Stimulated activated naive CD8-positive, alpha-beta T cell treated with anti-CD3 and anti-CD28 coated beads, Interleukin-15, Interleukin-2, amounts not matched to agents 100 ng/mL and 50 ng/mL, for 24 hours (primary cell): ENCODE data around the gene YWHAB.

Experiments
- H3K27ac Mint-ChIP-seq: one replicate; pipeline ENCODE4 v1.8.0; 2021; ENCODE audit warnings: mild to moderate bottlenecking, mixed read lengths
- H3K27me3 Mint-ChIP-seq: one replicate; pipeline ENCODE4 v1.8.0; 2021; ENCODE audit warnings: mixed read lengths
- H3K36me3 Mint-ChIP-seq: one replicate; pipeline ENCODE4 v1.8.0; 2021; ENCODE audit warnings: low read depth, mixed read lengths
- H3K4me1 Mint-ChIP-seq: one replicate; pipeline ENCODE4 v1.8.0; 2021; ENCODE audit warnings: low read depth, mixed read lengths
- H3K4me3 Mint-ChIP-seq: one replicate; pipeline ENCODE4 v1.8.0; 2021; ENCODE audit warnings: mild to moderate bottlenecking, mixed read lengths
- H3K9me3 Mint-ChIP-seq: one replicate; pipeline ENCODE4 v1.8.0; 2021; ENCODE audit warnings: mixed read lengths

The YWHAB gene

DNA sequence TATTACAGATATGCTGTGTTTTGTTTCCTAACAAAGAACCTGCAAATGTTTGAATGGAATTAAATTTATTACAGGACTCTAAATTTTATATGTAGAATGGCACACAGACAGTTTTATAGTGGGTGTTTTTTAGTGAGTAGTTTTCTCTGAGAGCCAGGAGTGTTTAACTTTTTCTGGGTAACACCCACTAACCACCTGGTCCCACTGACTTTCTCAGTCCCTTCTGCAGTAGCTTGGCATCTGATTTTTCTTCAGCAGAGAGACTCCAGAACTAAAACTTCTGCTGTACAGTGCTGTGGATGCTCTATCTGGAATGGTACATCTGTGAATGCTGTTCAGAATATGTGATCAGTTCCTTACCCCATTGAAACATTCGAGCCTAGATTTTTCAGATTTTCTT lies 6.3 kb downstream of the YWHAB start:
- H3K4me3 Mint-ChIP-seq = peak overlapping the region; percentile 6
- H3K4me1 Mint-ChIP-seq = peaks cover 93% of the 10 kb centered on the region

DNA sequence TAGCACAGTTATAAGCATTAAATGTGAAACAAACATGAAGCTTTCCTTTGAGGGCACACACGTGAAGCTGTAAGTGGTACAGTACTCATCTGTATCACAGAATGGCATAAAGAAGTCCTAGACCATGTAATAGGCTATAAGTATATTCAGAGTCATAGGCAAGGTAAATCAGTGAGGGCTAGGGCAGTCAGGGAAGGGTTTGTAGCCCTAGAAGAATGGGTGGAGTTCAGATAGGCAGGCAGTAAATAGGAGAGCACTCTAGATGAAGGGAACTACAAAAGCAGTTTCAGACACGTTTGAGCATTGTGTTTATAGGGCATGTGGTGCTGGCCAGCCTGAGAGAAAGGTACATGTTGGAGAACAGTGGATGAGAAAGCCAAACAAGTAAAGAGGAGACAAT lies 9.5 kb downstream of the YWHAB start:
- peaks cover 90% of the 10 kb centered on the region for H3K4me1 Mint-ChIP-seq
- peaks cover 46% of the 10 kb centered on the region for H3K36me3 Mint-ChIP-seq
- no peaks in the 10 kb centered on the region for H3K9me3 Mint-ChIP-seq
- H3K4me3 Mint-ChIP-seq = no peak overlapping the region
- H3K27me3 Mint-ChIP-seq = no peaks in the 10 kb centered on the region
- H3K27ac Mint-ChIP-seq = peak overlapping the region; percentile 1

More for the DNA sequence above, 6.3 kb downstream of the YWHAB start:
- Mint-ChIP-seq H3K9me3 (no peaks in the 10 kb centered on the region), H3K27ac (peak overlapping the region; percentile 73), H3K36me3 (peaks cover 50% of the 10 kb centered on the region), H3K27me3 (no peaks in the 10 kb centered on the region)

DNA sequence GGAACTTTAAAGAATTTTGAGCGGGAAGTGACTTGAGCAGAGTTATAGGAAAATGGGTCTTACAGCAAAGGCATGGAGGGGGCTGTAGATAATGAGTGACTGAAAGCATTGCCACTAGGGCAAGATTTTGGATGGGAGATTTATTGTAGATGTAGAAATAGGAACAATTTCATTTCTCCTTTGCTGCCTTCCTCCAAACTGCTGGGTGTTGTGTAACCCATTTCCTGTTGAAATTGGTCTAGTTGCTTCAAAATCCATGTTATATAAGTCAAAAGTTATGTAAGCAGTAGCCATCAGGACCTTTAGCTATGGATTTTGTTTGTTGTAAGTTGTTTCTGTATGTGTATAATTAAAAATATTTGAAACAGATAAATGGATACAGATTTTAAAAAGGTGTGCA lies 11.1 kb downstream of the YWHAB start:
- Mint-ChIP-seq H3K27ac (no peak overlapping the region), H3K36me3 (peaks cover 56% of the 10 kb centered on the region), H3K4me3 (no peak overlapping the region)

DNA sequence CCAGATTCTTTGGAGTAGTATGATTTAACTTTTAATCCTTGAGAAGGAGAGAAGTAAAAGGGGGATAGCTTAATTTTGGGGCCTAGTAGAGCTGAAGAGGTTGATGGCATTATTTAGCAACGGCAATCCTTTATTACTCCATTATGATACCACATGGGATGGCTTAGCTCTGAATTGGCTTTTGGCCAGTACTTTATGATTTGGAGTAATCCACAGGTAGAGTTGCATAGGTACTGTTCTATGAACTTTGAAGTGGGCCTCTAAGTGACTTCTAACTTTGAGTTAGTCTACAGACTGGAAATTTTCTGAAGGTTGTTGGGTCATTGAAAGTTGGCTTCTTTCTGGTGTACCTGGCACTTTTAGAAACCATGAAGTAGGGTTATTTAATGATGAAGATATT lies 11.6 kb downstream of the YWHAB start:
- no peaks in the 10 kb centered on the region for H3K27me3 Mint-ChIP-seq
- H3K36me3 Mint-ChIP-seq = peaks cover 53% of the 10 kb centered on the region
- H3K27ac Mint-ChIP-seq = peak overlapping the region; percentile 17
- no peak overlapping the region for H3K4me3 Mint-ChIP-seq
- H3K9me3 Mint-ChIP-seq = no peaks in the 10 kb centered on the region
- peaks cover 87% of the 10 kb centered on the region for H3K4me1 Mint-ChIP-seq

More for the DNA sequence above, 11.1 kb downstream of the YWHAB start:
- Mint-ChIP-seq H3K27me3 (no peaks in the 10 kb centered on the region), H3K4me1 (peaks cover 92% of the 10 kb centered on the region), H3K9me3 (no peaks in the 10 kb centered on the region)

DNA sequence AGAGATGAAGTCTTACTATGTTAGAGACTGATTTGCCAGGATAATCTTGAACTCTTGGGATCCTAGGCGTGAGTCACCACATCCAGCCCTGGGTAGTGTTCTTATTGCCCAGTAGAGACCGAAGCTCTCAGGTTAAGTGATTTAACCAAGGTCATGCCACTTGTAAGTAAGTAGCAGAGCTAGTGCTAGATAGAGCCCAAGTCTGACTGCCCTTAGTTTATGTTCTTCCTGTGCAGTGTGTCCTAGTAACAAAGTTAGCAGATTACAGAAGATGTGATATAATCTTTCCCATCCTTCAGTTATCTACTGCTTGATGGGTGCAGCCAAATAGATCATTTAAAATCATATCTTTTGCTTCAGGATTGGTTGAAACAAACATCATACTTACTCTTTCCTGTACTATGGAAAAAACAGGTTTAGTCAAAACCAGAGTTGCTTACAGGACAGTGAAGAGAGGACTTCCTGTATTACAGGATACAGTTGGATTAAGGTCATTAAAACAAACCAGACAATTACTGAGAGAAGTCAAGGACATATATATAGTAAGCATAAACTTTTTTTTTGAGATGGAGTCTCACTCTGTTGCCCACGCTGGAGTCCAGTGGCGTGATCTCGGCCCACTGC lies 14.8 kb downstream of the YWHAB start:
- peak overlapping the region; percentile 23 for H3K4me3 Mint-ChIP-seq
- H3K36me3 Mint-ChIP-seq = peaks cover 60% of the 10 kb centered on the region
- peak overlapping the region; percentile 90 for H3K27ac Mint-ChIP-seq
- H3K27me3 Mint-ChIP-seq = no peaks in the 10 kb centered on the region
- peaks cover 57% of the 10 kb centered on the region for H3K4me1 Mint-ChIP-seq
- H3K9me3 Mint-ChIP-seq = no peaks in the 10 kb centered on the region

DNA sequence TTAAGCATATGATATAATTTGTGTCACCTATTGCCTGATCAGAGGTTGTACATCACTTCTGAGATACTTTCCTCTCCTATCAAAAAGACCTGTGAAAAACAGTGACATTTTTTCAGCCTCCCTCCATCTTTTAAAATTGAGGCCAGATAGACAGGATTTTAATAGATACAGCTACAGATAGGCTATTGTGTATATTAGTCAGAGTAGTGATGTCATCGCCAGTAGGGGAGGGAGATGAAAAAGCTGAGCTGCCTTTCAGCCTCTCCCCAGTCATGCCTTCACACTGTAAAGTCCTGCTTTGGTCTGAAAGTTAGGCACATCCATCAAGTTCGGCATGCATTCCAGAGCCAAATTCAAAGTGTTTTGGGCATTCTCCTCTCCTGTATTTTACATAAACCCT lies 16.5 kb downstream of the YWHAB start:
- H3K4me1 Mint-ChIP-seq = peaks cover 41% of the 10 kb centered on the region
- H3K4me3 Mint-ChIP-seq = no peak overlapping the region
- H3K27me3 Mint-ChIP-seq = no peaks in the 10 kb centered on the region
- H3K36me3 Mint-ChIP-seq = peaks cover 64% of the 10 kb centered on the region
- H3K9me3 Mint-ChIP-seq = no peaks in the 10 kb centered on the region
- H3K27ac Mint-ChIP-seq = no peak overlapping the region

DNA sequence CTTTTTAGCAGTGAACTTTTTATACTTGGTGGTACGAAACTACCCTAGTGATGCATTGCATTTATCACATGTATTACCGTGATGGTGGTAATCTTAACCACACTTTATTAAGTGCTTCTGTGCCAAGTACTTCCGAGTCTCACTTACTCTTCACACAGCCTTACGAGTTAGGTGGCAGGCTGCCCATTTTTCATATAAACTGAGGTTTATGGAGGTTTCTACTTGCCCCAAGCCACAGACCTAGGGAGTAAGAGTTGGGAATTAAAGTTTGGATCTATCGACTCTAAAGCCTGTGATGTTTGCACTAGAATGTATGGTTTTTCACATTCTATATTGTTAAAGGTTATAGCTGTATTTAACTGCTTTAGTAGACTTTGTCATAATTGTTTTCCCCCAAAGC lies 18.9 kb downstream of the YWHAB start:
- Mint-ChIP-seq H3K4me1 (peaks cover 23% of the 10 kb centered on the region), H3K9me3 (no peaks in the 10 kb centered on the region), H3K27ac (no peak overlapping the region), H3K27me3 (no peaks in the 10 kb centered on the region), H3K4me3 (no peak overlapping the region), H3K36me3 (peaks cover 69% of the 10 kb centered on the region)

DNA sequence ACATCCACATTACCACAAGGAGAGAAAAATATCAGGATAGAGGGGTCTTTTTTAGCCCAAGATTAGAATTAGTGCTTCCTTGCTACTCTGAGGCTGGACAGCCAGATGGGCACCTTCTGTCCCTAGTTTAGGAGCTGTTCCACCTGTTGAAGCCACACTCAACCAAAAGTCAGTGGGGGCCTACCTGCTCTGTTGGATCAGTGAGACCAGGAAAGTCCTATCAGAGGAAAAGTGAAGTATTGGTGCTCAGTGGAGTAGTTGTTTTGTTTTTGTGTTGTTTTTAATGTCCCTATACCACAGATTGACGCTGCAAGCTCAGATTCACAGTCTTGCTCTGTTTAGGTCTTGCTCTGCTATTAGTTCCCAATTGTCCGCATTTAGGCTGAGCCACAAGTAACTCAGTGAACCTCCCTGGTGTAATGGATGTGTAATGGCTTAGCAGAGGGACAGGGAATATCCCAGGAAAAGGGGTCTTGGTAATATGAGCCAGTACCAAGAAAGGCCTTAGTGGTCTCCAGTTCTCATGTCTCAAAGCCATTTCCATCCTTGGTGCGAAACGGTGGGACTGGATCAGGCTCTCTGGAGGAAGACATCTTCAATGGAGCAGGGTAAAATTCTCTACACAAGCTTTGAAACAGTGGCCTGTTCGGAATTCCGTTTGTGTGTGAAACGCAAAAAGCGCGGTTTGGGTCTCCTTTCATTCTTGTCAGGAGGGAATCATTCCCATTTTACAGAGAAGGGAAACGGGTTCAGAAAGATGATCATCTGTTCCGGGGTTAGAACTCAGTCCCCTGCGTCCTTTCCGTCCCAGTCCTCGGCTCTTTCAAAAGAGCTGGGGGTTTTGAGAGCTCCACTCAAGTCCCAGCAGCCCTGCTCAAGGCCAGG lies 23.7 kb downstream of the YWHAB start:
- H3K36me3 Mint-ChIP-seq = peaks cover 55% of the 10 kb centered on the region
- H3K27me3 Mint-ChIP-seq = no peaks in the 10 kb centered on the region
- no peak overlapping the region for H3K27ac Mint-ChIP-seq
- H3K4me1 Mint-ChIP-seq = peaks cover 31% of the 10 kb centered on the region
- H3K4me3 Mint-ChIP-seq = peak overlapping the region; percentile 86
- H3K9me3 Mint-ChIP-seq = no peaks in the 10 kb centered on the region

DNA sequence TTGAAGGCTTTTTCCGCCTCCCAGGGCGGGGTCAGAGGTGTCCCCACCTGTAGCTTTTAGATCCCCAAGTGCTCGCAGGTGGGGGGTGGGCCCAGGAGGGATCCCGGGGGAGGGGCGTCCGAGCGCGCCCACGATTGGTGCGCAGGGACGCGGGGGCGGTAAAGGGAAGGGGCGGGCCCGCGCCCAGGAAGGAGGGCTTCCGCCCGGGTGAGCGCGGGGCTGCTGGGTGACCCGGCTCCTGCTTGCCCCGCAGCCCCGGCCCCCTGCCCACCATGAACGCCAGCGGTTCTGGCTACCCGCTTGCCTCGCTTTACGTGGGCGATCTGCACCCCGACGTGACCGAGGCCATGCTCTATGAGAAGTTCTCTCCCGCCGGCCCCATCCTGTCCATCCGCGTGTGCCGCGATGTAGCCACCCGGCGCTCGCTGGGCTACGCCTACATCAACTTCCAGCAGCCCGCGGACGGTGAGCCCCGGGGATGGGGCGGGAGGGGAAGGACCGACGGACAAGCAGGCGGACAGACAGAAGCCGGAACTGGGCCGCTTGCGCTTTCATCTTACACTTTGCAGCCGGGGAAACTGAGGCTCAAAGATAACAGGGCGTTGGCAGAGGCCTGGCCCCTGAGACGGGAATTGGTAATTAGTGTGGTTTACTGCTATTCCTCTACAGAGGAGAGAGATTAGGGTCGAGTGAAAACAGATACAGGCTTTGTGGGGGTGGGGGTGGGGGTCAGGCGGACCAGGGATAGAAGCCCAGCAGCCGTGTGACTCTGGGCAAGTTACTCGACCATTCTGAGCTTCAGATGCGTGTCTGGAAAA lies 24.6 kb downstream of the YWHAB start, which contains the start of gene PABPC1L:
TSS of gene PABPC1L (plus strand) at position 189 of the 818 bp plus-strand sequence. CDS start at position 273, 84 bp downstream.
- Mint-ChIP-seq H3K27ac (peak within 1 kb of the TSS; percentile 63), H3K27me3 (no peaks in the 10 kb centered on the region), H3K36me3 (peaks cover 57% of the 10 kb centered on the region), H3K9me3 (no peaks in the 10 kb centered on the region), H3K4me3 (peak within 1 kb of the TSS; percentile 86), H3K4me1 (peaks cover 39% of the 10 kb centered on the region)

DNA sequence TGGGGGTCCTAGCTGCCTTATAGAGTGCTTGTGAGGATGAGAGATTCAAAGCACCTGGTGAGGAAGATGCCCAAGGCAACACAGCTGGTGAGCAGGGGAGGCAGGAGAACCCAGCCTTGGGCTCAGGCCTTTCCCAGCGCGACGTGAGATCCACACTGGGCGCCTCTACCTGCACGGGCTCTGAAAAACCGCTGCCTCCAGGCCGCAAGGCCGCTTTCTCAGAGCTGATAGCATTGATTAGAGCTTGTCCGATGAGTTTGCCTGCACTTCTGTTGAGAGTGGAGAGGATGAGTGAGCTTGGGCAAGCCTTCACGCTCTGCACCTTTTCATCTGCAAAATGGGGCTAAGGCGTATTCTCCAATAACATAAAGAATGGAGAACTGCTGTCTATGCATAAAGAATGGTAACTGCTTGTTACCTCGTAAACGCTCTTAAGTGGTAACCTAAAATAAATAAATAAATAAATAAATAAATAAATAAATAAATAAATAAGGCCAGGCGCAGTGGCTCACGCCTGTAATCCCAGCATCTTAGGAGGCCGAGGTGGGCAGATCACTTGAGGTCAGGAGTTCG lies 25.3 kb downstream of the YWHAB start:
- no peaks in the 10 kb centered on the region for H3K9me3 Mint-ChIP-seq
- peaks cover 41% of the 10 kb centered on the region for H3K4me1 Mint-ChIP-seq
- peaks cover 56% of the 10 kb centered on the region for H3K36me3 Mint-ChIP-seq
- no peaks in the 10 kb centered on the region for H3K27me3 Mint-ChIP-seq
- peak overlapping the region; percentile 26 for H3K27ac Mint-ChIP-seq
- H3K4me3 Mint-ChIP-seq = peak overlapping the region; percentile 86

DNA sequence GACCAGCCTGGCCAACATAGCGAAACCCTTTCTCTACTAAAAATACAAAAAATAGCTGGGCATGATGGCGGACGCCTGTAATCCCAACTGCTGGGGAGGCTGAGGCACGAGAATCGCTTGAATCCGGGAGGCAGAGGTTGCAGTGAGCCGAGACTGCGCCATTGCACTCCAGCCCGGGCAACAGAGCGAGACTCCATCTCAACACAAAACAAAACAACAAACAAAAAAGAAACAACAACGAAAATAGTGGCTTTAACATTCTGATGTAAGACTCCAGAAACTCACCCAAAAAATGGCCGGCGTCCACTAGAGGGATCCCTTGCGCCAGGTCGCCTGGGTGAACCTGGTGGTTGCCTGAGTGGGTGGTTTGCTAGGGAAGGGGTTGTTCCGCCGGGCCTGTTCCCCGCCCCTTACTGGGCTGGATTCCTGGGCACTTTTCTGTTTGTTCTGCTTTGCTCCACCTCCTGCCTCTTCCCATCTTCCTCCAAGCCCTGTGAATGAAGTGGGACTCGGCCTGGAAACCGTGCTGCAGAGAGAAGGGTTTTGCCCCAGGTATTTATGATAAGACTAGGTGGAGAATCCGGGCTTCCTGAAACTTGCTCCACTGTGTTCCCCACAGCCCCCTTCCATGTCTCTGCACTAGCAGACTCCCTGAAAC lies 25.9 kb downstream of the YWHAB start:
- H3K36me3 Mint-ChIP-seq = peaks cover 56% of the 10 kb centered on the region
- no peaks in the 10 kb centered on the region for H3K27me3 Mint-ChIP-seq
- peaks cover 41% of the 10 kb centered on the region for H3K4me1 Mint-ChIP-seq
- peak overlapping the region; percentile 70 for H3K4me3 Mint-ChIP-seq
- no peak overlapping the region for H3K27ac Mint-ChIP-seq
- no peaks in the 10 kb centered on the region for H3K9me3 Mint-ChIP-seq

DNA sequence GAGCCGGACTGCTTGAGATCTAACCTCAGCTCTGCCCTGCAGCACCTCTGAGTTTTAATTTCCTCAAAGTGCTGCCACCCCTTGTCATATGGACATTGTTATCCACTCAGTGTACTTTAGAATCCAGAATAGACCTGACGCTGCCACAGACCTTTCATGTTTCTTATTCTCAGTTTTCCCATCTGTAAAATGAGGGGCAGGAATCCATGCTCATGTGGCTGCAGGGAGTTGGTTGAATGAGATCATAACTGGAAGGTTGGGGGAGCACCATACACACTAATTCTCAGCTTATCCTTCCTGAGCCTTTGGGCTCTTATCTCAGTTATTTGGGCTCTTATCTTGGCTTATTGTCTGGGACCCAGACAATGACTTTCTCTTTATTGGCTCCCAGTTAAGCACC lies 26.7 kb downstream of the YWHAB start:
- no peaks in the 10 kb centered on the region for H3K9me3 Mint-ChIP-seq
- no peak overlapping the region for H3K4me3 Mint-ChIP-seq
- no peak overlapping the region for H3K27ac Mint-ChIP-seq
- H3K4me1 Mint-ChIP-seq = peaks cover 41% of the 10 kb centered on the region
- no peaks in the 10 kb centered on the region for H3K27me3 Mint-ChIP-seq
- peaks cover 56% of the 10 kb centered on the region for H3K36me3 Mint-ChIP-seq

DNA sequence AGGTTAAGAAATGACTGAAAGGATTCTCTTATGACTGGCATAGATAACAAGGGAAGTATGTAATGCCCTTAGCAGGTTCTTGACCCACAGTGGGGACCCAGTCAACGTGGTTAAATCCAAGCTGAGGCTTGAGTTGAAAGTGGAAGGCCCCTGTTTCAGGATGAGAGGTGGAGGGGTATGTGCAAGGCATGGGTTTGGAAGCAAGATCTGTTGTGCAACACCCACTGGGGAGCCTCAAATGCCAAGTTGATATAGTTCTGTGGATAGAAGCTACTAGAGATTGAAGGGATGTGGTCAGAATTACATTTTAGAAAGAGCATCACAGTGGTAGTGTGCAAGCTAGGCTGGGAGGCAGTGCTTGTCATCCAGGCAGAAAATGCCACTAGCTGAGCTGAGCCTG lies 29.4 kb downstream of the YWHAB start:
- no peaks in the 10 kb centered on the region for H3K27me3 Mint-ChIP-seq
- H3K36me3 Mint-ChIP-seq = peaks cover 48% of the 10 kb centered on the region
- H3K4me1 Mint-ChIP-seq = peaks cover 35% of the 10 kb centered on the region

DNA sequence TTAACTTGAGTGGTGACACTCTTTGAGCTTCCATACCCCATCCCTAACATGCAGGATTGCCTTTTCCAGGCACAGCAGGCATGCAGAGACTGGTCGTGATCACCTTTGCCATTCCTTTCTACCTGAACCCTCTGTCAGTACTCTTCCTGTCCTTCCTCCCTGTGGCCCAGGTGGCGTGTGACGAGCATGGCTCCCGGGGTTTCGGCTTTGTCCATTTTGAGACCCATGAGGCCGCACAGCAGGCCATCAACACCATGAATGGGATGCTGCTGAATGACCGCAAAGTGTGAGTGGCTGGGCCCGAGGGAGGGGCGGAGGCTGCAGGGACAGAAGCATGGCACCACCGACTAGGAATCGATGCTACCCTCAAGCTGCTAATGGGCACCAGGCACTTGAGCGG lies 31.1 kb downstream of the YWHAB start:
- peaks cover 48% of the 10 kb centered on the region for H3K36me3 Mint-ChIP-seq
- no peak overlapping the region for H3K4me3 Mint-ChIP-seq
- no peaks in the 10 kb centered on the region for H3K27me3 Mint-ChIP-seq
- H3K9me3 Mint-ChIP-seq = no peaks in the 10 kb centered on the region
- no peak overlapping the region for H3K27ac Mint-ChIP-seq
- H3K4me1 Mint-ChIP-seq = peaks cover 20% of the 10 kb centered on the region

More for the DNA sequence above, 29.4 kb downstream of the YWHAB start:
- Mint-ChIP-seq H3K9me3 (no peaks in the 10 kb centered on the region), H3K27ac (peak overlapping the region; percentile 53), H3K4me3 (no peak overlapping the region)
